GM18873 (cell line): Measurements from ENCODE around the gene PLCB2.

Experiments used
- ATAC-seq: cut with Tn5 transposase; IDR thresholded peaks from one replicate; pipeline ENCODE4 v1.9.1; 2021; ENCODE audit warnings: mild to moderate bottlenecking, moderate library complexity, moderate number of reproducible peaks; ENCODE audit not compliant: unreplicated experiment, low FRiP score

PLCB2 gene

GRCh38 chr15:40340740-40341400 lies 33.1 kb upstream of the PLCB2 start, which contains the start of gene CCDC9B:
CCDC9B (minus strand) TSS chr15:40340939; CDS start chr15:40340819, 120 bp downstream.
- ATAC-seq = no peak

- no peak for ATAC-seq
Observed at GRCh38 chr15:40340038-40340739, 32.5 kb upstream of the PLCB2 start.

DNA sequence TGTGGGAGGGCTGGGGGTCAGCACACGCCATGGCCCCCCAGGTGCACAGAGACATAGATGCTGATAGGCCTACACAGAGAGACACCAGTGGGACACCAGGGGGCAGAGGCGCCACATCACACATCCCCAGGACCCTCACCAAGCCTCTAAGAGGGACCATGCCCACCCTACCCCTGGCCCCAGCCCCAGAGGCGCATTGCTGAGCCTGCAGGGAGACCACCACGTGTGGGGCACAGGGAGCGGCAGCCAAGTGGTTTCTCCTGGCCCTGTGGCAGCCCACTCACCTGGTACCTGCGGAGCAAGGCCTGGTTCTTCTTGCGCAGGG lies 31.8 kb upstream of the PLCB2 start:
- no peak for ATAC-seq

DNA sequence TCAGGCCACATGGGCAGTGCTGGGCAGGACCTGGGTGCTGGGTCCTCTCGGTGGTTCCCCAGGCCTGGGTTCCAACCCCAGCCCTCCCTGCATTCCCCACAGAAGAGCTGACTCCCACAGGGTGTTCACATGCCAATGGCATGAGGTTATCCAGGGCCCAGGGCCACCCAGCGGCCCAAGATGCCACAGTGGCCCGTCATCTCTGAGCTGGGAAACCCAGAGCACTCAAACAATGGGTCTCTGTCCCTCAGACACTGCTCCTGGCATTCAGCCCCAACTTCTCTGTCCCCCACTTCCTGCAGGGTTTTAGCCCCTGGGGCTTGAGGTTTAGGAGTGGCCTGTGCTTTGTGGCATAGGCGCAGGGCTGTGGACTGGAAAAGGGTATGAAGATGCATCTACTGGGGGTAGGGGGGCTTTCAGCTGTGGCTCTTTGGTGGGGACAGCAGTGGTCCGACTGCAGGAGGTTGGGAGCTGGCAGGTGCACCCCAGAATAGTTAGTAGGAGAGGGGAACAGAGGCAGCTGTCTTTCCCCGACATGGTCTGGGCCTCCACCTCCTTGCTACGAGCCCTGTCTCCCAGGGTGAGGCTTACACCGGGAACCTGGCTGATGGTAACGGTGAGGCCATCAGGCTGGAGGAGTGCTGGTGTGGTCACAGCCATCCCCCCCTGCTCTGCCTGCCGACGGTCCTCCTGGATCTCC lies 31.3 kb upstream of the PLCB2 start:
- ATAC-seq = no peak

- ATAC-seq = no peak
Observed at GRCh38 chr15:40338041-40338657, 30.4 kb upstream of the PLCB2 start.

GRCh38 chr15:40337597-40337996 lies 29.9 kb upstream of the PLCB2 start:
- ATAC-seq = no peak

GRCh38 chr15:40336744-40337122 lies 29.0 kb upstream of the PLCB2 start:
- no peak for ATAC-seq

DNA sequence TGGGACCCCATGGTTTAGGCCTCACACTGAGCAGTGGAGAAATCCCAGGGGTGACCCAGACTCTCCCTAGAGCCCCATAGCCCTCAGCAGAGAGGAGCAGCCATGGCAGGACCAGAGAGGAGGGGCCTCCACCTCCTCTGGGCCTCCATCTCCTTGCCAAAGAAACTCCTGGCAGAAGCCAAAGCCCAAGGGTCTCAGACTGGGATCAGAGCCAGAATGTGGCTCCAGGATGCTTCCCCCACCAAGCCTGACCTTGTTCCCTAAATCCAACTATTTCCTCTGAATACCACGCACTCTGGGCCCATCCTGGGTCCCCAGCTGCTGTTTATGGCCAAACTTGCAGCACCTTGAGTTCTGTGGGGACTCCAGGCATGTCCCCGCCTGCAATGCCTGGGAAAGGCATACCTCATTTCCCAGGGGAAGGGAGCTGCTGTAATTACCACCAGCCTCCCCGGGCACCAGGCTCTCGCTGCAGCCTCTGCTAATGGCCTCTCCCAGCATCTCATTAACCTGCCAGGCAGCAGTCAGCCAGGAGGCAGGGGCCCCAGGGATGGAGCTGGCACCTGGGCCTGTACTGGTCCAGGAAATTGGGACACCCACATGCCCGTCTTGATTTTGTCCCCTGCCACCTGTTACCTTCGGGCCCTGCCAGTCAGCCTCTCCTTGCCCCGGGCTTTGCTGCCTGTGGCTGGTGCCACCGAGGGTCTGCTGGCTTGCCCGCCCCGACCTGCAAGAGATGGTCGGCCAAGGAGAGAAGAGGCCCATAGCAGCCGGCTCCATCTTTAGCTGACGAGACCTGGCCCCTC lies 28.4 kb upstream of the PLCB2 start:
- no peak for ATAC-seq

DNA sequence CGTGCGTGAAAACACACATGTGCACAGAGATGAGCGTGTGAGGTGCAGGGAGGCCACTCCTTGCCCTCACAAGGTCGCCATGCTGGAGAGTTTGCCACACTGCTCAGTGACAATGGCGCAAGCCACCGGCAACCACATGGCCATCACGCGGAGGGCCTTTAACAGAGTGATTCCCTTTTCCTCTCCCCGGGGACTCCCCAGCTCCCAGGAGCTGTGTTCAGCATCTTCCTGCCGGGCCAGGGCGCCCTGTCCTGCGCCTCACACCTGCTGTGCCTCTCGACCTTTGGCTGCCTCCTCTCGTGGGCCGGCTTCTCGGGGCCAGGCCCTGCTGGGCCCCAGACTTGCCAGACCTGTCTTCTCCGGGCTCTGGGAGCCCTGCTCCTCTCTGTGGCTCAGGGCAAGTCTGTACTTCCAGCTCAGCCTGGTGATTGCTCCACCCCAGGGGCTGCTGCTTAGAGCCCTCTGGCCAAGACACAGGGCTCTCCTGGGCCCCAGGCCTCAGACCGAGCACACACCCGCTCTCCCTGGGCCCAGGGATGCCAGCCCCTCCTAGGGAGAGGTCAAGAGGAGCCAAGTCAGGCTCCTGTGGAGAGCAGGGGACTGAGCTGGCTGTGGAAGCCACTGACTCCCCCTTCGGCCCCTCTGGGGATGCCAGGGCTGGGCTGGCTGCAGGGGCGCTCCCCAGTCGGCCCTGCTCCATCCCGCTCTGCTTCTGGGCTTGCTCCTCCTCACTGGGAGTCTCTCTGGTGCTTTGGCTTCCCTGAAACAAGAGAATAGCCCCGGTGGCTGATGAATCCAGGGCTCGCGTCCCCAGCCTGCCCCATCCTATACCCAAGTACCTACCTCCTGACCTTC lies 27.4 kb upstream of the PLCB2 start:
- ATAC-seq = no peak

DNA sequence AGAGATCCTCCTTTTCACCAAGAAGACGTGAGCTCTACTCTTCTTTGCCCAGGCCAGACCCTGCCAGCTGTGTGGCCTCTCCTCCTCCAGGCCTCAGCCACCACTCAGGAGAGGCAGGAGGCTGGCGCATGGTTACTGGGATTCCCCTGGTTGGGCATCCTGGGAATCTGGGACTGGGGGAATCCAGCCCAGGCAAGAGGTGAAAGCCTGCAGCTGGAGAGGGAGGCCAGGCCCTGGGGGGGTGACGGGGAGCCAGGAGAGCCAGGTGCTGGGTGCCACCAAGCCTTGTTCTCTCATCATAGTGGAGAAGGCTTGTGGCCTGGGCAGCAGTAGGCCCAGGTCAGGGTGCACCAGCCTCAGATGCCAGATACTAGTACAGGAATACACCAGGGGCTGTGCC lies 26.8 kb upstream of the PLCB2 start:
- ATAC-seq = no peak

DNA sequence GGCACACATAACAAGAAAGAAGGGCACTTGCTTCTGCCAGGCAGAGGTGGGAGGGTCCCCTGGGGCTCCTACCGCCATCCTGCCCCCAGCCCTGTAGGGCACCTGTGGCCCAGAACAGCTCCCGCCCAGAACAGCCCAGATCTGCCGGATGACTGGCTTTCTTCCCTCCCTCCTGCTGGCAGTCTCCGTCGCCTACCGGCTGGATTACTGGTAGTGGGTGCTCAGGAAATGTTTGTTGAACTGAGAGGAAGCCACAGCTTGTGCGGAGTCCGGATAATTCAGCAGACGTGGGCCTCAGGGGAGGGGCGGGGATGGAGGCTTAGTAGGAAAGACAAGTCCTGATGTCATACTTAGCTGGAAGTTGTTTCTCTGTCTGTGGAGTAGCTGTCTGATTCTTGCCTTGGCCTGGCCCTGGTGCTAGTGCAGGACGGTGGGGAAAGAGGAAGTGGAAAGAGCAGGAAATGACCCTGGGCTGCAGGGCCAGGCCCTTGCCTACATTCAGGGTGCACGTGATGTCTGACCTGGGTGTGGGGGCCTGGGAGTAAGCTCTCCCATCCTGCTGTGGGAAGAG lies 26.3 kb upstream of the PLCB2 start:
- no peak for ATAC-seq

- ATAC-seq = no peak
Observed at GRCh38 chr15:40332113-40332781, 24.5 kb upstream of the PLCB2 start.

- no peak for ATAC-seq
Observed at GRCh38 chr15:40331637-40332036, 23.9 kb upstream of the PLCB2 start.

GRCh38 chr15:40331026-40331425 lies 23.3 kb upstream of the PLCB2 start:
- ATAC-seq = no peak

DNA sequence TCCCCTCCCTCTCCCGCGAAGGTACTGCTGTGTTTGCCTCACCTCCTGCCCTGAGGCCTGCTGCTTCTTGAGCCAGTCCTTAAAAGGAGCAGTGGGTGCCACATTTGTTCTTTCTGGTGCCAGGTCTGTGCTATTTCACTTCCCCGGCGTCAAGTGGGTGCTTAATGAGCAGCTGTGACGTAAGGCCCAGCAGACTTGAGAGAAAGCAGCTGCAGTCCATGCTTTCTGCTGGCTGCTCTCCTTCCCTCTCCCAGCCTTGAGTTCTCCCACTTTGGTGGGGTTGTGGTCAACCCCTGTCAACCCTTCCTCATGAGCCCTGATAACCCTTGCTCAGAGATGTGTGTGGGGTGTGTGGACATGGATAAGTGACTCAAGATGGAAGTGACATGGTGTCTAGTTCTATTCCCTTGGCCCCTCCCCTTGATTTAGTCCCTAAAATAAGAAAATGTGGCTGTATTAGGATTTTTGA lies 22.7 kb upstream of the PLCB2 start:
- no peak for ATAC-seq

GRCh38 chr15:40329804-40330203 lies 22.1 kb upstream of the PLCB2 start:
- no peak for ATAC-seq

DNA sequence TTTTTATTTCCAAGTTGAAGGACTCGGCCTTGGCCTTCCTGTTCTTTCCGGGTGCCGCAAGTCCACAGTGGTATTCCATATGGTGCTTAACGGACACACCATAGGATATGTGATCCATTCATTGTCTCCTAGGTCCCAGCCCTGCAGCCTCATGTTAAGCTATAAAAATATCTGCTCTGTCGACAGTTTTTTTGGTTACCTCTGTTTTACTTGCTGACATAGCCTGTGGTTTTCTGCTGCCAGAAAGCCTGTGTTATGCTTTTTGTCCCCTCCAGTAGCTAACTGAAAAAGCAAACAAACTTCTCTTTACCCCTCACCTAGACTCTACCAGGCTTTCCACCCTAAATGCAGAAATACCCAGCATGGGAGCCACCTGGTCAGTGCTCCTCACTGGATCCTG lies 21.0 kb upstream of the PLCB2 start:
- no peak for ATAC-seq

DNA sequence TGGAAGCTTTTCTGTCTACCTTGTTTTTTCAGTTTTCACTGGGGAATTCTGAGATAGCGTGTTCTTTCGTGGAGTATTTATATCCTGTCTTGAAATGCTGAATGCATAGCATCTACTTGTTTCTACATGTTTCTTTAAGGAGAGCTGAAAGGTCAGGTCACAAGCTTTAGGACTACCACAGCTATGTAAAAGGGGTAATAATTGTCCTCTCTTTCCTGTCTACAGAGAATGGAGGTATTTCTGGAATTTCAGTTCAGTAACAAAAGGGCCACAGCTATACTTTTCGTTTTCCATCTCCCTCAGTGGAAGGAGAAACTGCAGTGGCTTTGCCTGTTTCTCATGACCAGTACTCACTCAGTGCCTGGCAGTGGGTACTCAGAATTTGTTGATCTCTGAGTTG lies 20.4 kb upstream of the PLCB2 start:
- no peak for ATAC-seq

GRCh38 chr15:40327457-40327856 lies 19.7 kb upstream of the PLCB2 start:
- no peak for ATAC-seq
